NCI-H82 treated with DMSO at 0.1 percent for 48 hours (cell line): ENCODE measurements around the gene NFATC3.

ENCODE experiments used
- DNase-seq: peaks from one replicate; lab custom pipeline; 2025; ENCODE audit not compliant: unreplicated experiment; lab: John Stamatoyannopoulos, UW

NFATC3 gene

GRCh38 chr16:68072038-68072695 is 13.0 kb upstream of the NFATC3 start:
- DNase-seq = no peak

- DNase-seq = no peak
Observed at GRCh38 chr16:68073902-68074760, 11.0 kb upstream of the NFATC3 start.

- no peak for DNase-seq
Observed at GRCh38 chr16:68074850-68075555, 10.2 kb upstream of the NFATC3 start.

GRCh38 chr16:68075980-68076379 is 9.2 kb upstream of the NFATC3 start:
- no peak for DNase-seq

GRCh38 chr16:68076560-68076959 is 8.6 kb upstream of the NFATC3 start:
- DNase-seq = no peak

- no peak for DNase-seq
Observed at GRCh38 chr16:68077866-68078700, 7.1 kb upstream of the NFATC3 start.

GRCh38 chr16:68078701-68079375 is 6.3 kb upstream of the NFATC3 start:
- DNase-seq = no peak

GRCh38 chr16:68079376-68079625 is 5.9 kb upstream of the NFATC3 start:
- no peak for DNase-seq

GRCh38 chr16:68079626-68080344 is 5.4 kb upstream of the NFATC3 start:
- no peak for DNase-seq

GRCh38 chr16:68081861-68082628 is 3.1 kb upstream of the NFATC3 start:
- no peak for DNase-seq

GRCh38 chr16:68082629-68083238 is 2.4 kb upstream of the NFATC3 start:
- DNase-seq = no peak

- no peak for DNase-seq
Observed at GRCh38 chr16:68083239-68083781, 1.9 kb upstream of the NFATC3 start.

- no peak for DNase-seq
Observed at GRCh38 chr16:68083861-68084503, 1.2 kb upstream of the NFATC3 start.

- peak; percentile 89 for DNase-seq
Observed at GRCh38 chr16:68084504-68085258, 489 bp upstream of the NFATC3 start.

GRCh38 chr16:68086336-68086841 is 1.2 kb downstream of the NFATC3 start:
- DNase-seq = peak; percentile 31

- DNase-seq = no peak
Observed at GRCh38 chr16:68086860-68087268, 1.7 kb downstream of the NFATC3 start.

GRCh38 chr16:68087688-68088087 is 2.5 kb downstream of the NFATC3 start:
- DNase-seq = no peak
